HL-60/S4 treated with retinoic acid at 250 ng/mL for 4 days and 3 days (cell line): ENCODE measurements around the gene IGFBP2.

Experiments used
- in situ Hi-C: fragments of 300-500 bp; cut with MboI; formaldehyde crosslinking; loops from 2 replicates; pipeline ENCODE4 v1.7.0; 2022; ENCODE audit warnings: low sequenced_read_pairs

IGFBP2 gene

DNA sequence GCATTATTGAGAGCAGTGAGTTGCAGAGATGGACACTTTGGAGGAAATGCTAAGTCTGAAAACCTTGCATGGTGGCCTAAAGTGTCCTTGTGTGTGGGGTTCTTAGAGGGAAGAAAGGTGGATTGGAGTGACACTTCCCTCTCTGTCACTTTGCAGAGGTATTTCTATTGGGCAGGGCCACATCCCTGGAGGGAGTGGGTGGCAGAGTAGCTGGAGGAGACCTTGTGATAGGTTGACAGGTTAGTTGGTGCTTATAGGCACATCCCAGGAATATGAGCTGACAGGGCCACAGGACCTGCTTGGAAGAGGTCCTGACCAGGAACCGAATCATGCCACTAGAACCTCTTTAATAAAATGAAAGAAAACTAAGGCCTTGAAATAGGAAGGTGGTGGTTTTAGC is 63.1 kb downstream of the IGFBP2 start:
- in situ Hi-C loops, result loop anchor here (10.0 to 25.0 kb wide), 2 partner anchors 818 to 1016 kb away; no protein-coding TSS in a partner anchor

DNA sequence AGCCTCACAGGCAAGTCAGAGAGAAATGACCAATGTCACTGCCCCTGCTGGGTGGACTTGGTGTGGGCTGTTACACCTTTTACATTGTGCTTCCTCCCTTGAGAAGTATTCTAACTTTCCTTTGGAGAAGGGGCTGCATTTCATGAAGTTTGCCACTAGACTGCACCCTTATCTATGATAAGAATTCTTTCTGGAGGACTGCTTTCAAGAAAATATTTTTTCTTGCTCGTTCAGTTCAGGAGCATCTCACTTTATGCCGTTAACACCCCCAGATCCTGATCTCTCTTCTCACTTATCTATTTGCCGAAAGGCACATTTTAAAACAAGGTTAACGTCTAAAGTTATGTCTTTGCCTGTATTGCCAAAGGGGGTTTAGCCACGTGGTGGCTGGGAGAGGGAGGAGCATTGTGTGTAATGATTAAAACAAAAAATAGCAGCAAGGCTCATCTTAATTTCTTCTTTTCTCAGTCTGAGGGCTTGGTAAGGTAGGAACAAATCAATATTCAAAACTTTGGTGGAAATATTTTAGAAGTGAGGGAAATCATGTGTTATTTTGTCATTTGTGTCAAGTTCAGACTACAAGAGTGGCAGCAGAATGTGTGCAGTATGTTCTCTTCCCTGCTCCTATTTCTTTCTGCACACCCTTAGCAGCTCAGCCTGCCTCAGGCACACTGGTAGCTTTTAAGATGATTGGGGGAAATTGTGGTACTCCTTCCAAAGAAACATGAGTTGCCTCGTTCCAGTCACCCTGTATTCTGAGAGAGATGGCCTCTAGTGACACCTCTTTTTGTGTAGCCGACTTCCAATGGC is 63.7 kb downstream of the IGFBP2 start:
- in situ Hi-C loops, result loop anchor here (10.0 to 25.0 kb wide), 2 partner anchors 818 to 1015 kb away; no protein-coding TSS in a partner anchor

DNA sequence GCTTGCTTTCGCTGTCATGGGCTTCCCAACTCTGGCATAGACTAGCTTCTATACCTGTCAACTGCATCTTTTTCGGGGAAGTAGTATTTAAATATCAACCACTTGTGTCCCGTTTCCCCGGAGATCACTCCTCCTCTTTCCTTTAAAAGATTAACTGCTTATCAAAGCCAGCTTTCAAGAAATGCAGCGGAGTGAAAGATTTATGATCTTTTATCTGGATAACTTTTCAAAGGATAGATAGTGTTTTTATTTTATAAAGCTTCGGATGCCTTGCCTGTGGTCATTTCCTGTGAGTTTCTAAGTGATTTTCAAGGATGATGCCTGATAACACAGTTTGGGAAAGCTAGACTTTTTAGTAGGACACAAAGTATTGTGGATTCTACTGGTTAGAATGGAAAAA is 65.1 kb downstream of the IGFBP2 start:
- in situ Hi-C loops, result loop anchor here (10.0 to 25.0 kb wide), 2 partner anchors 817 to 1014 kb away; no protein-coding TSS in a partner anchor

DNA sequence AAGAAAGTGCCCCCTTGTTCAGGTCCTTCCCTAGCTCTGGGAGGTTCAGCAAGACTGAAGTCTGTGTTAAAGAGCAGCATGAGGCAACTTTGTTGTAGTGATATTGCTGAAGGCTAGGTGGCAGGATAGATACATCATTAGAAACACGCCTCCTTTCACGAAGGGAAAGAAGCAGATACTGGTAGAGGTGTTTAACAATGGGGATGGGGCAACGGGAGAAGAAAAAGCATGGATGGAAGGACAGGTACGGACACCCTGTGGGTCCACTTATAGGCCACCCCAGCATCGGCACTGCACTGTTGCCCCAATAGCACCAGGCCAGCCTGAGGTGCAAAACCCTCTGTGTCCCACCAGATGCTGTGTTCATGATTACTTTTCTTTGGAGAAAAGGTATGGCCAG is 65.7 kb downstream of the IGFBP2 start:
- in situ Hi-C loops, result loop anchor here (10.0 to 25.0 kb wide), 2 partner anchors 816 to 1013 kb away; no protein-coding TSS in a partner anchor

DNA sequence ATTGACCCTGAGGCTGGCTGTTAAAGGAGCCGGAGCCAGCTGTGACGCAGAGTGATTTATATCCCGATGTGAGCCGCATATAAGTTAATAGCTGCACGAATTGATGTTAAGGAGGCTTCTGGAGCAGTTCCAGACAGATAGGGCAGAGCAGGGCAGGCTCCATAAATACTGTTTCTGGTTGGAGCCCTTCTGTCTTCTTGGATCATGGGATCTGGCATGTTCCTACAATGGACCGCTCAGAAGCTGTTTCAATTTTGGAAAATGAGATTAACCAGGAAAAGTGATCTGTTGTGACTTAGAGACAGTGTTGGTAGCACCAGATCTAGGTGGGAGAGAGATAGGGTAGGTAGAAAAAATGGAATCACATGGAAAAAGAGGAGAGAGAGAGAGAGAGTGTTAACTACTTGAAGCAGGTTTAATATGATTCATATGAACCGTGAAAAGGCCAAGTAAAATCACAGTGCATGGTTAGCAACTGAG is 66.9 kb downstream of the IGFBP2 start:
- in situ Hi-C loops, result no loop called here

DNA sequence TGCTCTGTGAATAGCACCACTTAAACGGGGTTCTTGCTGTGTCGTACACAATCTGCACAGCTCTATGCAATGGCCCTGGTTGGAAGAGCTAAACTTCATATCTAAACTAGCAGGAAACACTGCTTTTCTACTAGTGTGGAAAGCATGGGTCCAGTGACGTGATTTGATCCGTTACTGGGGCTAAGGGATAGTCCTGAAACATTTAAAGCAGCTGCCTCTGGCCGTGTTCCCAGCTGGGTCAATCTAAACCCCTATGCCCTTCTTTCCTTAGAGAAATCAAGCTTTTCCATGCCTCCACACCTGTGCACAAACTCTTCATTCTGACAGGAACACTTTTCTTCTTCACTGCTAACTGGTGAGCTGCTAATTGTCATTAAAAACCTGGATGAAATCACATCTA is 67.6 kb downstream of the IGFBP2 start:
- in situ Hi-C loops, result no loop called here

DNA sequence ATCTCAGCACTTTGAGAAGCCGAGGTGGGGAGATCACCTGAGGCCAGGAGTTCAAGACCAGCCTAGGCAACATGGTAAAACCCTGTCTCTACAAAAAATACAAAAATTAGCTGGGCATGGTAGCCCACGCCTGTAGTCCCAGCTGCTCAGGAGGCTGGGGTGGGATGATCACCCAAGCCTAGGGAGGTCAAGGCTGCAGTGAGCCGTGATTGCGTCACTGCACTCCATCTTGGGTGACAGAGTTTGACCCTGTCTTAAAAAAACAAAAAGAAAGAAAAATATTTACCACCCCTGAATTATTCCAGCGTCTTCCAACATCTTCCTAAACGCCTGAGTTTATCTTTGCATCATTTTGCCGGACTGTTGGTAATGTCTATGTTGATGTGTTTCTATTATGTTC is 68.3 kb downstream of the IGFBP2 start:
- in situ Hi-C loops, result no loop called here

DNA sequence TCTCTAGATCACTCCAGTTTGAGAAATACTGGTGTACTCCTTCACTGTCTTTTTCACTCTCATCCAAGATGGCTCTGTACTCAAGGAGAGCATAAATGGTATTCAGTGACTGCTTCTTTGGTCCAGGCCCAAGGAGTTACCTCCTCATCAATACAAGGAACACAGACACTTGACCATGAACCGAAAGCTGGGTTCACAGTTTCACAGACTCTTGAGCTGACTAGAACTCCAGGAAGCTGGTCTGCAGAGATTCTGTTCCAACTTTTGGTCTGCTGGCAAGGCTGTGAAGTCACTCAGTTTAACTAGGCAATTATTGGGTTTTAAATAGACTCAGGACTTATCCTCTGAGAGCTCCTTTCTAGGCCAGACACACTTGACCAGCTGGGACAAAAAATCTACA is 69.5 kb downstream of the IGFBP2 start:
- in situ Hi-C loops, result no loop called here

DNA sequence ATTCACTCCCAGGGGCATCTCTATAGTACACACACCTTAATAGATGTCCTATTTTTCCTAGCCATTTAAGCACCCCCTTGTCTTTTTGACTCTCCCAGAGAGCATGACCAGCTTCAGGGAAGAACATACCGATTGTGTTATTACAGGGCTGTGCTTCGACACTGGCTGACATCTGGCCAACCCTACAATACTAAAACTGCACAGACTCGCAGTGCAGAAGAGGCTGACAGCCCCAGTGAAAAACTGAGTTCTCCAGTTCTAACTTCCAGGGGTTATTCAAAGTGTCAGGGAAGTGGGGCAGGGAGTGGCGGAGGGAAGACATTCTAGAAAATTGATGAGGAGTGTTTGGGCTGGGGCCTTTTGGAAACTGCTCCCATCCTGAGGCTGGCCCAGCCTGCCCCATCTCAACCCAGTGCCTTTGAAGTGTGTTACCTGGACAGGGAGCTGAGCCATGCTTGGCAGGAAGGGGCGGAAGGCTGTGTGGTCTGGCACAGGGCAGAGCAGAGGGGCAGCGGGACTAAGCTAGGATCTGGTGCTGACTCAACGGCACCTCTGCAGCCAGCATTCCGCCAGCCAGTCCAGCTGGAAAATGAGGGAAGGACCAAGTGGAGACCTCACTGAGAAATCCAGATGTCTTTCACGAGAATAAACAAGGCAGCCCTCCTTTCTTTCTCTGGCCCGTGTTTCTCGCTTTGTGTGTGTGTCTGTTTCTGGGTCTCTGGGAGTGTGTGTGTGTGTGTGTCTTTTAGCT is 77.5 kb downstream of the IGFBP2 start:
- in situ Hi-C loops, result no loop called here

DNA sequence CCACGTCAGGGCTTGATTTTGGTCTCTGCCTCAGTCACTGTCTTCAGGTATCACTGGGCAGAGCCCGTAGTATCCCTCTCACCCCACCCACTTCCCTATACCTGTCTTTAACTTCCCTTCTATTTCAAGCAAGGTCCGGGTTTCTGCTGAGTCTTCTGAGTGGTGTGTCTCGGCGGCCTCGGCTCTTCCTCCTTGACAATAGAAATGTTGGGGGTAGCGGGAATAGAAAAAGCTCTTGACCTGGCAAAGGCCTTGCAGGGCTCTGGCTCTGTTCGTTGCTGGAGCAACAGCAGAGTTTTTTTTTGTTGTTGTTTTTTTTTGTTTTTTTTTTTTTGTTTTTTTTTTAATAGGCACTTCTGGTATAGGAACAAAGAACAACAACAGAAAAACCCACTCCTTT is 78.1 kb downstream of the IGFBP2 start:
- in situ Hi-C loops, result no loop called here

DNA sequence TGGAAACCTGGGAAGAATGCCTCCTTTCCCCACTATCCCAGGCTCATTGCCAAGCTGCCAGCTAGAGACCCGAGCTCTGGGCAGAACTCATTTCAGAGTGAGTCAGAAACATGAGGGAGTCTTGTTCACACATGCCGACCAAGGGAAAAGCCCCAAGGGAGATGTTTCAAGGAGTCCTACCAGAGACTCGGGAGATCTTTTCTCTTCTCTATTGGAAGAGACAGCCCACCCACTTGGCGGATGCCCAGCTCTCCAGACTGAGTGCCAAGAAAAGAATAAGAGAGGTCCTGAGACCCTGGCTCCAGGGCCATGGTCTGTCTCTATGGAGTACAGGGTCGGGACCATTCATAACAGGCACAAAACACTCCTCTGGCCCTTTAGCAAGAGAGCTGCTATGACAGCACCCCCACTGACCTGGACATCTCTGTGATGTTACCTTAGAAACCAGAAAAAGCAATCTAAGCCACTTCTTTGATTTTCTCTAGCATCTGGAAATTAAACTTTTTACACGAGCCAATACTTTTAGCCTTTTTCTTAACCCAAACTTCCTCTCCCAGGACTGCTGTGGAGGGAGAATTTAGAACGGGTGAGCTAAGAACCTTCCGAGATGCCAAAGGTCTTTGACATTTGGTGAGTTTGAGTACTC is 80.6 kb downstream of the IGFBP2 start:
- in situ Hi-C loops, result no loop called here
